Mucosa of gallbladder (tissue), 1 donor: ENCODE results near the gene HP. TPM values are rescaled to one million over a fixed set of nuclear protein-coding genes. Genes with fewer than 3 reads are reported as not detected.
"Not testable (repeated sequence)": the region's sequence is repeated elsewhere in the genome, so short reads cannot be mapped to it uniquely, and the experiment has no call there.

Experiments
- DNase-seq: peaks from one replicate; pipeline ENCODE4 v3.0.0-alpha.2; 2020; ENCODE audit warnings: low spot score
- total RNA-seq: library from RNA; stranded (reverse); gene quantifications from one replicate; pipeline ENCODE4 v1.2.1, GENCODE V29; 2021
- donor health status: DM: no; HTN: no; CAD: no.

Gene HP
- total RNA-seq, 1 donor from 2014 or later: 27.5 TPM

DNA sequence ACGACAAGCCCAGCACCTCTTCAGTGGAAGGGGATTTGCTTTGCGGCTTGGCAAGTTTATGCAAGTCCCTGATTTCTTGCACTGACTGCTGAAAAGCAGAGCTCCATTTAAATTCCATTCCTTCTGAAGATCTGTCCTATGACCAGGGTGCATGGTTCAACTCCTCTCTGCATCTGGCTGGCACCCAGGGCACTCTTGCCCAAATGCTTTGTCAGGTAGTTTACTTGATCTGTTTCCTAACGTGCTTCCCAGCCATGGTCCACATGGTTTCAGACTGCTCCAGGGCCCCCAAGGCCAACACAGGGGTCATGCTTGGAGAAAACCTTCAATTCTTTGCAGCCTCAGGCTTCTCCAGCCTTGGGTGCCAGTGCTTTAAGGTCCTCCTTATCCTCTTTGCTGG is 11.2 kb upstream of the HP start:
- no peak for DNase-seq

DNA sequence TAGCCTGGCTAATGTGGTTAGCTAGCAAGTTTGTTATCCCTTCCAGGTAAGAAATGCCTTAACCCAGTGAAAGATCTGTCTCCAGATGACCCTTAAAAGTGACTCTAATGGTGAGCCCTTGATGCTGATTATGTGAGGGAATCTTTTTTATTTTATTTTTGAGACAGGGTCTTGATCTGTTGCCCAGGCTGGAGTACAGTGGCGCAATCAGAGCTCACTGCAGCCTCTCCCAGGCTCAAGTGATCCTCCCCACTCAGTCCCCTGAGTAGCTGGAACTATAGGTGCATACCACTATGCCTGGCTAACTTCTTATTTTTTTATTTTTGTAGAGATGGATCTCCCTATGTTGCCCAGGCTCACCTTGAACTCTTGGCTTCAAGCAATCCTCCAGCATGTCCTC is 10.8 kb upstream of the HP start:
- DNase-seq: no peak

DNA sequence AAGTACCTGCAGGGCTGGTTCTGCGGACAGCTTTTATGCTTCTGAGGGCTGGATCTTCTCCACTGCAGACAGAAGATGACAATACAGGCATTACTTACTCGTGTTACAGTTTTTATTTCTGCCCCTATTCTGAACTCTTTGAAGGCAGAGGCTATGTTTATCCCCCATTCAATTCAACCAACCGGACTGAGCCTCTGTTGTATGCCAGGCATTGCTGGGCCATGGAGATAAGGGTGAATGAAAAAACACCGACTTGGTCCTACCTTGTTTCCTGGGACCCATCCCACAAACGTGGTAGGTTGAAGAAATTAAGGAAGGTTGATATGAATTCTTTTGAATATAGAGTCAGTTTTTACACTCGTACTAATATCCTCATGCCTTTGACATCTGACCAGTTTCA is 10.0 kb upstream of the HP start:
- DNase-seq: no peak

DNA sequence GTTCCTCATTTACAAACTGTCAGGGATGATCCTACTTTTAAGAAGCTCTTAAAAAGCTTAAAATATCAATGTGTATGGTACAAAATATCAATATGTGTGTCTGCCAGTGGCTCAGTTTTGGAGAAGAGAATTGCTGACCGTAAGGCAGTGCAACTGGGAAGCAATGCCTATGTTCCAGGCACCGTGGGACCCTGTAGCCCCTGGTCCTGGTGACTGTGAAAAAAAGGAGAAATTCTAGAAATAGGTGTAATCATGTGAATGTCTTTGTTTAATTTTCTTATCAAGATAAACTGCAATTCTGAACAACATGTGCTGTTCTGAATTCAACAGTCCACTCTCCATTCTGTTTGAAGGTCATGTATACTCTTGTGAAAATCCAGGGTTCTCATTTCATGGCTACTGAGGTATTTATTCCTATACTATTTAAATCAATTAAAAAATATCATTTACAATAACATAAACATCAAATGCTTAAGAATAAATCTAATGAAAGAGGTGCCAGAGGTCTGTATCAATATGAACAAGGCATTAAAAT is 9.4 kb upstream of the HP start:
- DNase-seq: no peak

DNA sequence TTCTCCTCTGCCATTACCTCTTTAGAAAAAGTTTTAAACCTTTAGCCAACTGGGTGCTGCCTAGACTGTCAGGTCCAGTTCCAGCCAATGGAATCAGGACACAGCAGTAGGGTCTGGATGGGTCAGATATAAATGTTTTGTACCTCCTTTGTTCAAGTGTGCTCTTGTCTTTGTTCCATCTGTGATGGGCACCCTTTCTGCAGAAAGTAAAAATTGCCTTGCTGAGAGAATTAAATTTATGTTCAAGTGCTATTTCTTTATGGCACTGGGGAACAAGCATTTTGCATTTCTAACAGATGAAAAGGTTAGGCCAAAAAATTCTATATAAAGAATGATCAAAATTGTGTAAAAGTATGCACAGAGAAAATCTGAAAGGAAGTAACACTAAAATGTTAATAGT is 5.2 kb upstream of the HP start:
- no peak for DNase-seq

DNA sequence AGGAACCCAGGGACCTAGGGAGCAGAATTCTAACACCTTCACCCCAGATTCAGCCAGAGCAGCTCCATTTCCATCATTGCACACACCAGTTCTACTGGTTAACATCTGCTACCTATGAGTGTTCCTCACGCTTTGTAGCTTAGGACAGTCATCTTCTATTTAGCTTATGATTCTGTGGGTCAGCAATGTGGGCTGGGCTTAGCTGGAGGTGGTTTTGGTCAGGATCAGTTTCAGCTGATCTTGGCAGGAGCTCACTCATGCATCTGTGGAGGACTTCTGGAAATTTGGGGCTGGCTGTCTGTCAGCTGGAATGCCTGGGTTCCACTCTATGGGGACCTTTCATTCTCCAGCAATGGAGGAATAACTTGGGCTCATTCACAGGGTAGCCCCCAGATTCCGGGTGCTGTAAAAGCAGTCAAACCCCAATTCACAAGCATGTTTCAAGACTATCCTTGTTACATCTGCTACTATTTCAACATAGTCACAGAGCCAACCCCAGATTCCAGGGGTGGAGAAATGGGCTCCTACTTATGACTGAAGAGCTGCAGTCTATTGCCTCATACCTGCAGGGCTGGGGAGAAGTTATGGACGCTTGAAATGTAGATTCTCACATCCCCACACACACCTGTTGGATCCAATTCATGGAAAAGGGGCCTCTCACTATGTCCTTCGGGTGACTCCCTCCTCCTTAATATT is 3.4 kb upstream of the HP start:
- no peak for DNase-seq

DNA sequence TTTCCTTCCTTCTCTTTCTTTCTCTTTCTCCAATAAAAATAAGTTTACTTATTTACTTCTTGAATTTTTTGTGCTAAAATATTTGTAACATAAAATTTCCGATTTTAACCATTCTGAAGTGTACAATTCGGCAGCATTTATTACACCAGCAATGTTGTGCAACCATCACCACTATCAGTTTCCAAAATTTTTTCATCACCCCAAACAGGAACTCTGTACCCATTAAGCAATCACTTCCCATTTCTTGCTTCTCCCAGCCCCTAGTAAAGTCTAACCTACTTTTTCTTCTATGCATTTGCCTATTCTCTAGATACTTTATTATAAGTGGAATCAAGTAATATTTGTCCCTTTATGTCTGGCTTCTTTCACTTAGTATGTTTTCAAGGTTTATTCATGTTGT is 2.5 kb upstream of the HP start:
- no peak for DNase-seq

DNA sequence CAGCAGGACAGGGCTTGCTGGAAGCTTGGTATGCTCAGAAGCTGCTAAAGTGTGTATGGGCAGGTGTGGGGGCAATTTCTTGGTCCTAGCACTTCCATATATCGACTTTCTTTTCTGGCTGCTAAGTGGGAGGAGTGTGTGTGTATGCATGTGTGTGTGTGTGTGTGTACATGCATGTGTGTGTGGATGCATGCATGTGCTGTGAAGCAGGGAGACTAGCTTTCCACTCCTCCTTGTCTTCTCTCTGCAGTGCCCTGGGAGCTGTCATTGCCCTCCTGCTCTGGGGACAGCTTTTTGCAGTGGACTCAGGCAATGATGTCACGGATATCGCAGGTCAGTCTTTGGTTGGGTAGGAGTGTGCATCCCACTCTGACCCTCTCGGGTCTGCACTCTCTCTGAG is 1.6 kb downstream of the HP start:
- no peak for DNase-seq

DNA sequence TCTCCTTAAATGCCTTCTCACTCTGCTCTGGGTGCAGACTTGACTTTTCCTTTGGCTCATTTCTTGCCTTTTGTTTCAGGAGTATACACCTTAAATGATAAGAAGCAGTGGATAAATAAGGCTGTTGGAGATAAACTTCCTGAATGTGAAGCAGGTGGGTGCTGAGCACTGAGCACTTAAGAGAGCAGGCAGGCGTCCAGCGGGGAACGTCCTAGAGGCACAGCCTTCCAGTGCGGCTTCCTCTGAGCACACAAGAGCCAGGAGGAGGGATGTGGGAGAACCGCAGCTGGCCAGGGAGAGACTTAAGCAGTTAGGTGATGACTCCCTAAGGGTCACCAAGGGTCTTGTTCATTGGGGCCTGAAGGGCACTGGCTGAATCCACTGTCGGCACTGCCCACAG is 3.0 kb downstream of the HP start:
- DNase-seq: not testable (repeated sequence)

DNA sequence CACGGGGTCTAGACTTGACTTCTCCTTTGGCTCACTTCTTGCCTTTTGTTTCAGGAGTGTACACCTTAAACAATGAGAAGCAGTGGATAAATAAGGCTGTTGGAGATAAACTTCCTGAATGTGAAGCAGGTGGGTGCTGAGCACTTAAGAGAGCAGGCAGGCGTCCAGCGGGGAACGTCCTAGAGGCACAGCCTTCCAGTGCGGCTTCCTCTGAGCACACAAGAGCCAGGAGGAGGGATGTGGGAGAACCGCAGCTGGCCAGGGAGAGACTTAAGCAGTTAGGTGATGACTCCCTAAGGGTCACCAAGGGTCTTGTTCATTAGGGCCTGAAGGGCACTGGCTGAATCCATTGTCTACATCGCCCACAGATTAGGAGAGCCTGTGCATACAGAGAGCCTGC is 4.8 kb downstream of the HP start:
- not testable (repeated sequence) for DNase-seq

DNA sequence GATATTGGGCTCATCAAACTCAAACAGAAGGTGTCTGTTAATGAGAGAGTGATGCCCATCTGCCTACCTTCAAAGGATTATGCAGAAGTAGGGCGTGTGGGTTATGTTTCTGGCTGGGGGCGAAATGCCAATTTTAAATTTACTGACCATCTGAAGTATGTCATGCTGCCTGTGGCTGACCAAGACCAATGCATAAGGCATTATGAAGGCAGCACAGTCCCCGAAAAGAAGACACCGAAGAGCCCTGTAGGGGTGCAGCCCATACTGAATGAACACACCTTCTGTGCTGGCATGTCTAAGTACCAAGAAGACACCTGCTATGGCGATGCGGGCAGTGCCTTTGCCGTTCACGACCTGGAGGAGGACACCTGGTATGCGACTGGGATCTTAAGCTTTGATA is 6.1 kb downstream of the HP start:
- no peak for DNase-seq

DNA sequence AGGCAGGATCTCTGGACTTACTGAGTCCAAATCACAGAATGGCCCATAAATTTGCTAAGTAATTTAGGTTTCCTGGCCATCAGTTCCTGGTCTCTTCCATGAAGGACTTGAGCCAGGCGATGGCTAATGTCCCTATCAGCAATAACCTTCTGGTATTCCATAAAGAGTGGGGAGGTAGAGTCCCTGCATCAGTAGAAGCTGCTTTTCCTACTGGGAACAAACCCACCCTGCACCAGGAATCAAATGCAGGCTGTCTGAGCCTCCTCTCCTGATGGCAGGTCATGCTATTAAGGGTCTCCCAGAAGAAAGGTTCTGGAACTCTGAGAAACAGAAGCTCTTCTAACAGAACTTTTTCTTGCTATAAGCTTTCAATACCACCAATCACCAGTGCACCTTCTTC is 7.3 kb downstream of the HP start:
- DNase-seq: no peak

DNA sequence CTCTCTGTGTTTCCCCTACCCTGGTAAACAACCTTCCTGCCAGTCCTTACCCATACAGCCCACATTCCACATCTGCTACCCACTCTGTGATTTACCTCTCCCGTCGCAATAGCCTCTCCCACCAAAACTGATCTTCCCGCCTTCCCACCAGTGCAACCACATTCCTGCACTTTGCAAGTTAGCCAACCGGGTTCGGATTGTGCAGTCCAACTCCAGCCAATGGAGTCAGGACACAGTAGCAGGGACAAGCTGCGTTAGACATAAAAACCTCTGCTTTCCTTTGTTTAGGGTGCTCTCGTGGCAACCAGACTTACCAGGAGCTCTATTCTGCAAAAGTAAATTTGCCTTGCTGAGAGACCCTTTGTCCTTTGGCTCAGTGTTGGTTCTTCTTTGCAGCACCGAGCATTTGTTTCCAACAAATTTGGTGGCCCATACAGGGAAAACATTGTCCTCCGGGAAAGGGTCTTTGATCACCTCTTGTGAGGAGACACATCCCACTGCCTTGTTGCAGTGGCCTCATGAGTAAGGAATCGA is 10.1 kb downstream of the HP start:
- DNase-seq: no peak

DNA sequence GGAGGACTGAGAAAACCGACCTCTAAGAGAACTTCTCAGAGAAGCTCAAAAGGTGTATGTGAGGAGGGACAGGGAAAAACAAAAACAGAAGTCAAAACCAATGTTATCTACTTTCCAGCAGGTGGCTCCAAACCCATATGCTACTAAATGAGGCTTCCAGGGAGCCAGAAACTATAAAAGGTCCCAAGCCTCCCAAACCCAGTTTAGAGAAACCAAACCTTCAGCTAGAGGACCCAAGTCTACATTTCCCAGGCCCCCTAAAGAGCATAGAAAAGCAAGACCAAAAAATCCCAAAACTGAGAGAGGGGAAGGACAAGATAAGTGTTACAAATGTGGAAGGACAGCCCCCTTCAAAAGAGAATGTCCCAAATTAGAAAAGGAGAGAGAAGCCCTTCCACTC is 12.4 kb downstream of the HP start:
- no peak for DNase-seq

DNA sequence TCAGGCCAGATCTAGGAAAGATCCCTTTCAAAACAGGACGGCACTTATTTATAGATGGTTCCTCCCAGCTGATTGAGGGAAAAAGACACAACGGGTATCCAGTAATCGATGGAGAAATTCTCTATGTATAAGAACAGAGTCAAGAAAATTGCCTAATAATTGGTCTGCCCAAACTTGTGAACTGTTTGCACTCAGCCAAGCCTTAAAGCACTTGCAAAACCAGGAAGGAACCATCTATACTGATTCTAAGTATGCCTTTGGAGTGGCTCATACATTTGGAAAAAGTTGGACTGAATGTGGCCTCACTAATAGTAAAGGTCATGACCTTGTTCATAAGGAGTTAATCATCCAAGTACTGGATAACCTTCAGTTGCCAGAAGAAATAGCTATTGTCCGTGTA is 14.6 kb downstream of the HP start:
- DNase-seq: no peak

DNA sequence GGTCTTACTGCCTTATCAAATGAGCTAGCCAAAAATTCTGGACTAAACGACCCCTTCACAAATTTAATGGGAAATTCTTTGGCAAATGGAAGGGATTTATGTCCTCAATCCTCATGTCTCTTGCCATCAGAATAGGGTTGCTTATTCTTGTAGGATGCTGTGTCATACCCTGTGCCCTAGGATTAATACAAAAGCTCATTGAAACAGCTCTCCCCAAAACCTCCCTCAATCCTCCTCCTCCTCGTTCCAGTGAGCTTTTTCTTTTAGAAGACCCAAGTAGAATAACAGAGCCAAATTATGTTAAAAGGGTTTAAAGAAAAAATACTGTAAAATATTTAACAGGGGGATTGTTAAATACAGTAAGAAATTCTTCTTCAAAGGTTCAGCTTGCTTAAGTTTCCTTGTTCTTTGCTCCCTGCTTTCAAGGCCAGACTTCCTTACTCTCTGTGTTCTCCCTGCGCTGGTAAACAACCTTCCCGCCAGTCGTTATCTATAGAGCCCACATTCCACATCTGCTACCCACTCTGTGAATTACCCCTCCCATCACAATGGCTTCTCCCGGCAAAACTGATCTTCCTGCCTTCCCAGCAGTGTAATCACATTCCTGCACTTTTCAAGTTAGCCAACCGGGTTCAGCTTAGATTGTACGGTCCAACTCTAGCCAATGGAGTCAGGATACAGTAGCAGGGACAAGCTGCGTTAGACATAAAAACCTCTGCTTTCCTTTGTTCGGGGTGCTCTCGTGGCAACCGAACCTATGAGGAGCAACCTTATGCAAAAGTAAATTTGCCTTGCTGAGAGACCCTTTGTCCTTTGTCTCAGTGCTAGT is 18.4 kb downstream of the HP start:
- peak; percentile 38 for DNase-seq

DNA sequence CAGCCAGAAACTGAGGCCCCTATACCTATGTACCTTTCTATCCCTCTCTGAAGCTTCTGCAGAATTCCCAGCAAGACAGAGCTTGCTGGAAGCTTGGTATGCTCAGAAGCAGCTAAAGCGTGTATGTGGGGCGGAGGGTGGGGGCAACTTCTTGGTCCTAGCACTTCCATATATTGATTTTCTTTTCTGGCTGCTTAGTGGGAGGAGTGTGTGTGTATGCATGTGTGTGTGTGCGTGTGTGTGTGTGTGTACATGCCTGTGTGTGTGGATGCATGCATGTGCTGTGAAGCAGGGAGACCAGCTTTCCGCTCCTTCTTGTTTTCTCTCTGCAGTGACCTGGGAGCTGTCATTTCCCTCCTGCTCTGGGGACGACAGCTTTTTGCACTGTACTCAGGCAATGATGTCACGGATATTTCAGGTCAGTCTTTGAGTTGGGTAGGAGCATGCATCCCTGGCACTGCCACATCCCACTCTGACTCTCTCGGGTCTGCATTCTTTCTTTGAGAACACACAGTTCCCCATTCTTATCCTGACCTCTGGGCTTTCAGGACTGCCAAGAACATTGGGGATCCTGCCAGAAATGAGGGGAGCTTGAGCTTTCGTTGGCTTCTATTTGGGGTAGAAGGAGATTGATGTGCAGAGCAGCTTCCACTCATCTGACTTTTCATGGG is 19.4 kb downstream of the HP start:
- DNase-seq: peak; percentile 23

DNA sequence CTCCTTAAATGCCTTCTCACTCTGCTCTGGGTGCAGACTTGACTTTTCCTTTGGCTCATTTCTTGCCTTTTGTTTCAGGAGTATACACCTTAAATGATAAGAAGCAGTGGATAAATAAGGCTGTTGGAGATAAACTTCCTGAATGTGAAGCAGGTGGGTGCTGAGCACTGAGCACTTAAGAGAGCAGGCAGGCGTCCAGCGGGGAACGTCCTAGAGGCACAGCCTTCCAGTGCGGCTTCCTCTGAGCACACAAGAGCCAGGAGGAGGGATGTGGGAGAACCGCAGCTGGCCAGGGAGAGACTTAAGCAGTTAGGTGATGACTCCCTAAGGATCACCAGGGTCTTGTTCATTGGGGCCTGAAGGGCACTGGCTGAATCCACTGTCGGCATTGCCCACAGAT is 20.8 kb downstream of the HP start:
- not testable (repeated sequence) for DNase-seq

DNA sequence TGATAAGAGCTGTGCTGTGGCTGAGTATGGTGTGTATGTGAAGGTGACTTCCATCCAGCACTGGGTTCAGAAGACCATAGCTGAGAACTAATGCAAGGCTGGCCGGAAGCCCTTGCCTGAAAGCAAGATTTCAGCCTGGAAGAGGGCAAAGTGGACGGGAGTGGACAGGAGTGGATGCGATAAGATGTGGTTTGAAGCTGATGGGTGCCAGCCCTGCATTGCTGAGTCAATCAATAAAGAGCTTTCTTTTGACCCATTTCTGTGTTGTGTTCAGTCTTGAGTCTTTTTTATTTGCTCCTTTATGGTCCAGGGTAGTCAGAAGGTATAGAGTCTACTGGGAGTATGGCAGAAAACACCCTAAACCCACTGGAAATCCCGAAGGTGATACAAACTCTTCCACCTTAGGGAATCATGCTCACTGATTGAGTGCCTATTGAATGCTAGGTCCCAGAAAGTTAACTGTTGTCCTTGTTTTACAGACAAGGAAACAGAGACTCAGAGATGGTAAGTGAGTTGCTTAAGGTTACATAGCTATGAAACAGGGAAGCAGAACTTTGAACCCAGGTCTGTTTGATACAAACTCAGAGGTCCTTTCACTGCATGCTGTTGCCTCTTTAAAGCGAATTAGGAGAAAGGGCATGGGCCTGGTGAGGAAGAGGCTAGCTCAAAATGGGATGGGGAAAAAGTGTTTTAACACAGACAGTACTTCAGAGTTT is 22.8 kb downstream of the HP start:
- not testable (repeated sequence) for DNase-seq

DNA sequence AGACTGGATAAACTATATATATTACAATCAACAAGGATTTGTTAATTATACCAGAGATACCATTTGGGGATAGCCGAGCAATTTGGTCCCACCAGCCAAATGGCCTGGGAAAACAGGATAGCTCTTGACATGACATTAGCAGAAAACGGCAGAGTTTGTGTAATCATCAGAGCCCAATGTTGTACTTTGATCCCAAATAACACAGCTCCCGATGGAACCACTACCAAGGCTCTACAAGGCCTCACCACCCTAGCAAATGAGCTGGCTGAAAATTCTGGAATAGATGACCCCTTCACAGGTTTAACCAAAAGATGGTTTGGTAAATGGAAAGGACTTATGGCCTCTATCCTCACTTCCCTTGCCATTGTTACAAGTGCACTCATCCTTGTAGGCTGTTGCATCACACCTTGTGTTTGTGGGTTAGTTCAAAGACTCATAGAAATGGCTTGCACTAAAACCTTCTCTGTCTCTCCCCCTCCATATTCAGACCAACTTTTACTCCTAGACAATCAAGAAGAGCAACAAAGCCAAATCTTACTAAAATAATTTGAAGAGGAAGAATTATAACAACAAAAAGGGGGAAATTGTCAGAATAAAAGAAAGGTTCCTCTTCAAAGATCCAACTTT is 29.6 kb downstream of the HP start:
- DNase-seq: no peak

DNA sequence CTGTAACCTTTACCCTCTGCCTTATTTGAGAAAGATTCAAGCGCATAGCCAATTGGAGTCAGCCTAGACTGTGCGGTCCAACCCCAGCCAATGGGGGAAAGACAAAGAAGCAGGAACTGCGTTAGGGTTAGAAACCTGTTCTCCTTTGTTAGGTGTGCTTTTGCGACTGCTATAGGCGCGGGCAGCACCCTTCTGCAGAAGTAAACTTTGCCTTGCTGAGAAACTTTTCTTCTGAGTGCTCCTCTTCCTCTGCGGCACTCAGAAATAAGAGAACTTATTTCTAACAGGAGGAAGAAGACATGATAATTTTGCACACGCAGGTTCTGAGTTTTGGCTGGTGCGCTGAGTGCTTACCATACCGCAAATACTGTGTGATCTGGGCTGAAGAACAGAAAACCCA is 30.1 kb downstream of the HP start:
- DNase-seq: no peak
